ENCODE measurements around the gene ZNF687. TPM values are rescaled to one million over a fixed set of nuclear protein-coding genes. Genes with fewer than 3 reads are reported as not detected.

Gene ZNF687
- total RNA-seq, 1 experiment from 2014 or later, result 33.3 TPM

GRCh38 chr1:151282883-151283725 lies 1.0 kb downstream of the ZNF687 start:
- BruUV-seq (replicated peaks), result no TSS peak
- TF ChIP-seq POLR2AphosphoS5 (IDR thresholded peaks at IDR 0.05; ENCODE audit: low read depth, low read length) (no peak), SIN3A (IDR thresholded peaks at IDR 0.05; ENCODE audit: borderline replicate concordance, insufficient read depth, low read depth, low read length) (no peak), TCF7L2 (IDR thresholded peaks at IDR 0.05; ENCODE audit: low read depth, low read length) (no peak), REST (IDR thresholded peaks at IDR 0.05; ENCODE audit: insufficient read depth in 1 of 2, low read depth in 2 of 2, low read length in 1 of 2) (no peak), CTCF (IDR thresholded peaks at IDR 0.05) (no peak)
- in situ Hi-C loops (cut with HindIII; ENCODE audit: low pct_unique_long_range_greater_than_20kb, low sequenced_read_pairs) (no loop called here), intact Hi-C loops (cut with micrococcal nuclease; ENCODE audit: unreplicated experiment) (no loop called here)
- H3K27ac ChIP-seq (ENCODE audit: low read length), result peak overlapping the region; percentile 89
- peak overlapping the region; percentile 93 to 95 for H3K4me3 ChIP-seq (ENCODE audit: low read depth in 2 of 2, low read length in 2 of 2)
- POLR2A ChIA-PET, result interaction anchor here (0.5 kb wide), 1 partner anchor 36 kb away, joined by 3 read pairs; no protein-coding TSS in a partner anchor
- CTCF ChIA-PET, result interaction anchor here (1.2 kb wide), 1 partner anchor 18 kb away, joined by 4 read pairs; no protein-coding TSS in a partner anchor
- H3K36me3 ChIP-seq (ENCODE audit: control insufficient read depth, insufficient read depth, low read length), result peaks cover 5% of the 10 kb centered on the region; the same call in 1 of the 2 replicates
- no peaks in the 10 kb centered on the region for H3K9me3 ChIP-seq (ENCODE audit: control insufficient read depth, insufficient read depth, low read depth, low read length)
- peaks cover 14% of the 10 kb centered on the region for H3K4me1 ChIP-seq (ENCODE audit: control insufficient read depth, insufficient read depth, low read length)
- DNase-seq (ENCODE audit: low read depth, low spot score) (no peak), ATAC-seq (peak; percentile 4; the same call in 1 of the 2 replicates)
- no peaks in the 10 kb centered on the region for H3K27me3 ChIP-seq (ENCODE audit: control insufficient read depth, insufficient read depth, low read length)

GRCh38 chr1:151284013-151284577 lies 2.0 kb downstream of the ZNF687 start:
- in situ Hi-C loops (cut with HindIII; ENCODE audit: low pct_unique_long_range_greater_than_20kb, low sequenced_read_pairs) (no loop called here), intact Hi-C loops (cut with micrococcal nuclease; ENCODE audit: unreplicated experiment) (no loop called here)
- Histone ChIP-seq H3K36me3 (ENCODE audit: control insufficient read depth, insufficient read depth, low read length) (peaks cover 5% of the 10 kb centered on the region; the same call in 1 of the 2 replicates), H3K27ac (ENCODE audit: low read length) (no peak overlapping the region; the same call in 1 of the 2 replicates), H3K4me1 (ENCODE audit: control insufficient read depth, insufficient read depth, low read length) (peaks cover 14% of the 10 kb centered on the region), H3K27me3 (ENCODE audit: control insufficient read depth, insufficient read depth, low read length) (no peaks in the 10 kb centered on the region), H3K9me3 (ENCODE audit: control insufficient read depth, insufficient read depth, low read depth, low read length) (no peaks in the 10 kb centered on the region), H3K4me3 (ENCODE audit: low read depth in 2 of 2, low read length in 2 of 2) (peak overlapping the region in 1 of 2 experiments; percentile 95; a peak in 2 of 4 replicates)
- ChIA-PET POLR2A (interaction anchor here (0.5 kb wide), 1 partner anchor 35 kb away, joined by 3 read pairs; no protein-coding TSS in a partner anchor), CTCF (no interaction called here)
- no peak for TF ChIP-seq POLR2AphosphoS5 (IDR thresholded peaks at IDR 0.05; ENCODE audit: low read depth, low read length)
- TF ChIP-seq TCF7L2 (IDR thresholded peaks at IDR 0.05; ENCODE audit: low read depth, low read length), result no peak
- TF ChIP-seq REST (IDR thresholded peaks at IDR 0.05; ENCODE audit: insufficient read depth in 1 of 2, low read depth in 2 of 2, low read length in 1 of 2), result no peak
- no peak for TF ChIP-seq SIN3A (IDR thresholded peaks at IDR 0.05; ENCODE audit: borderline replicate concordance, insufficient read depth, low read depth, low read length)
- TF ChIP-seq CTCF (IDR thresholded peaks at IDR 0.05), result no peak
- ATAC-seq, result no peak
- no peak for DNase-seq (ENCODE audit: low read depth, low spot score)
- BruUV-seq (replicated peaks), result no TSS peak

Measured in Panc1 (cell line).